ENCODE data around the gene CANX. TPM values are rescaled to one million over a fixed set of nuclear protein-coding genes. Genes with fewer than 3 reads are reported as not detected.

The CANX gene
- total RNA-seq, 1 experiment from 2014 or later = 538 TPM

DNA sequence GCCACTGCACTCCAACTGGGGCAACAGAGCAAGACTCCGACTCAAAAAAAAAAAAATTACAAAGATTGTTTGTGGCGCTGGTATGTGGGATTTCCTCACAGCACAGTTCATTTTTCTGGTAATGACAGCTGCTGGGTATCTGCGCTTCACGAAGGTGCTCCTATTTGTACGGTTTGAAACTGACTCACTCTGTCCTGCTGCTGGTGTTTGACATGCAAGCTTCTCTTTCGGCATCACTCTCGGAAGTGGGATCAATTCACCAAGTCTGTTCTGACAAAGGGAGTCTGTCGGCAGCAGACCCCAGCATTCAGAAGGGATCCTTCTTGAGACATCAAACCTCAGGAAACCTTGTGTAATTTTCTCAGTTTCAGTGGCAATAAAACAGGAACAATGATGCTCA is 60.2 kb downstream of the CANX start:
- Histone ChIP-seq H3K18ac (ENCODE audit: insufficient read length, low read depth, low read length) (no peak overlapping the region), H3K79me1 (ENCODE audit: insufficient read depth, low read depth, low read length, poor library complexity, severe bottlenecking) (peaks cover 9% of the 10 kb centered on the region), H3K4me2 (ENCODE audit: insufficient read depth, insufficient read length, low read length) (no peak overlapping the region), H3K79me2 (ENCODE audit: insufficient read depth, low read length) (peaks cover 15% of the 10 kb centered on the region; the same call in 1 of the 2 replicates), H3K23me2 (ENCODE audit: insufficient read length, low read depth, low read length, poor library complexity, severe bottlenecking) (no peaks in the 10 kb centered on the region), H2BK5ac (ENCODE audit: insufficient read length, low read length) (no peak overlapping the region), H4K91ac (ENCODE audit: insufficient read length, low read depth, low read length) (no peak overlapping the region), H2AK5ac (ENCODE audit: insufficient read length, low read length) (no peak overlapping the region), H3K23ac (ENCODE audit: insufficient read length, low read depth, low read length) (no peak overlapping the region), H2BK12ac (ENCODE audit: insufficient read length, low read depth, low read length) (no peak overlapping the region), H3K4ac (ENCODE audit: low read depth, low read length) (no peak overlapping the region), H3K14ac (ENCODE audit: insufficient read depth, low read length) (no peak overlapping the region), H4K5ac (ENCODE audit: insufficient read length, low read depth, low read length) (no peak overlapping the region), H4K8ac (replicated peaks; ENCODE audit: insufficient read length, low read depth, low read length) (no peak overlapping the region), H4K20me1 (ENCODE audit: control insufficient read depth, insufficient read depth, insufficient read length) (no peaks in the 10 kb centered on the region), H2BK15ac (ENCODE audit: low read depth, low read length) (no peak overlapping the region), H3K4me1 (ENCODE audit: insufficient read depth, low read length) (peaks cover 9% of the 10 kb centered on the region; the same call in 1 of the 2 replicates), H3K9ac (ENCODE audit: extremely low read depth, insufficient read length, low read length) (no peak overlapping the region), H3K9me3 (ENCODE audit: control insufficient read depth, low read depth, low read length) (no peaks in the 10 kb centered on the region), H3K27ac (ENCODE audit: insufficient read length, low read depth, low read length) (no peak overlapping the region), H3K27me3 (ENCODE audit: insufficient read depth, low read length) (no peaks in the 10 kb centered on the region), H2BK120ac (ENCODE audit: low read depth, low read length, poor library complexity, severe bottlenecking) (no peak overlapping the region), H2BK20ac (ENCODE audit: low read depth, low read length, poor library complexity, severe bottlenecking) (no peak overlapping the region), H3K56ac (ENCODE audit: insufficient read length, low read depth, low read length) (no peak overlapping the region), H3T11ph (ENCODE audit: low read length) (no peak overlapping the region), H2AFZ (ENCODE audit: low read length) (no peak overlapping the region)
- Mint-ChIP-seq H3K4me3 (no peak overlapping the region), H3K36me3 (ENCODE audit: insufficient read depth in 1 of 3, low read depth in 3 of 3) (peaks cover 2 to 5% (median 2%) of the 10 kb centered on the region in 3 experiments; a peak in 4 of 7 replicates), H3K27ac (no peak overlapping the region; a peak in 1 of 7 replicates), H3K4me1 (peaks cover 49 to 58% of the 10 kb centered on the region in 2 experiments), H3K27me3 (ENCODE audit: low read depth) (no peaks in the 10 kb centered on the region; the same call in 1 of the 2 replicates), H3K9me3 (no peaks in the 10 kb centered on the region)
- WGBS (ENCODE audit: extremely low coverage, insufficient read length, low lambda C conversion rate) = no CpG with 5 or more reads among the region's 8 CpGs
- no peak for DNase-seq
- TF ChIP-seq, protein P1, sequence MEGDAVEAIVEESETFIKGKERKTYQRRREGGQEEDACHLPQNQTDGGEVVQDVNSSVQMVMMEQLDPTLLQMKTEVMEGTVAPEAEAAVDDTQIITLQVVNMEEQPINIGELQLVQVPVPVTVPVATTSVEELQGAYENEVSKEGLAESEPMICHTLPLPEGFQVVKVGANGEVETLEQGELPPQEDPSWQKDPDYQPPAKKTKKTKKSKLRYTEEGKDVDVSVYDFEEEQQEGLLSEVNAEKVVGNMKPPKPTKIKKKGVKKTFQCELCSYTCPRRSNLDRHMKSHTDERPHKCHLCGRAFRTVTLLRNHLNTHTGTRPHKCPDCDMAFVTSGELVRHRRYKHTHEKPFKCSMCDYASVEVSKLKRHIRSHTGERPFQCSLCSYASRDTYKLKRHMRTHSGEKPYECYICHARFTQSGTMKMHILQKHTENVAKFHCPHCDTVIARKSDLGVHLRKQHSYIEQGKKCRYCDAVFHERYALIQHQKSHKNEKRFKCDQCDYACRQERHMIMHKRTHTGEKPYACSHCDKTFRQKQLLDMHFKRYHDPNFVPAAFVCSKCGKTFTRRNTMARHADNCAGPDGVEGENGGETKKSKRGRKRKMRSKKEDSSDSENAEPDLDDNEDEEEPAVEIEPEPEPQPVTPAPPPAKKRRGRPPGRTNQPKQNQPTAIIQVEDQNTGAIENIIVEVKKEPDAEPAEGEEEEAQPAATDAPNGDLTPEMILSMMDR (conservative IDR thresholded peaks at IDR 0.05) = no peak
